Muscle layer of colon (tissue), 2 donors: Measurements from ENCODE around the gene MUC6.

Experiments used
- H3K27ac ChIP-seq: one replicate; pipeline ENCODE4 v1.7.0; 2013; ENCODE audit warnings: low read depth, mild to moderate bottlenecking, low read length, moderate library complexity
- H3K27me3 ChIP-seq, 2 donors: one replicate each; pipeline ENCODE4 v1.7.0; 2013; ENCODE audit warnings: low read length in 2 of 2, mild to moderate bottlenecking in 2 of 2; ENCODE audit not compliant: insufficient read depth in 2 of 2, control insufficient read depth in 1 of 2
- H3K36me3 ChIP-seq: one replicate; pipeline ENCODE4 v1.7.0; 2013; ENCODE audit warnings: mild to moderate bottlenecking, low read length; ENCODE audit not compliant: insufficient read depth
- H3K4me1 ChIP-seq: one replicate; pipeline ENCODE4 v1.7.0; 2013; ENCODE audit warnings: mild to moderate bottlenecking, low read length; ENCODE audit not compliant: insufficient read depth
- H3K4me3 ChIP-seq, 2 donors: one replicate each; pipeline ENCODE4 v1.7.0; 2013; ENCODE audit warnings: low read length in 2 of 2, low read depth in 1 of 2, mild to moderate bottlenecking in 1 of 2, moderate library complexity in 1 of 2
- H3K9ac ChIP-seq: one replicate; pipeline ENCODE4 v1.7.0; 2013; ENCODE audit warnings: low read length
- H3K9me3 ChIP-seq: one replicate; pipeline ENCODE4 v1.7.0; 2013; ENCODE audit warnings: mild to moderate bottlenecking, low read length
- donor health status: abdominal sarcoma.
- donor health status: Adenocarcinoma of cecum.

The MUC6 gene

DNA sequence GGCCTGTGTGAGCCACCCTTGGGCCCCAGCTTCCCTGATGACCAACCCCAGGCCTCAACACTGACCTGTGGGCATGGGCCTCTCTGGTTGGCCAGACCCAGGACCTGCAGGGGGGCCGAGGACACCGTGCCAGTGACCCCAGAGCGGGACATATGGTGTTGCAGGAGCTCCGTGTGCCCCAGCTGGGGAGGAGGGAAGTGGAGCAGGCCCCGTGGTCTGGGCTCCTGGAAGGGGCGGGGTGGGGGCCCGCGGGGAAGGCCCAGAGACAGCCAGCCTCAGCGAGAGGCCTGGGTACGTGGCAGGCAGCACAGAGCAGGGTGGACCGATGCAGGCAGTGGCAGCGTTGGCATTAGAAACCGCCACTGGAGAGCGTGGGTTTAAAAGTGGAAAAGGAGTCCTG, 22.2 kb downstream of the MUC6 start:
- no peaks in the 10 kb centered on the region for H3K4me1 ChIP-seq
- H3K36me3 ChIP-seq, result peaks cover 31% of the 10 kb centered on the region

GRCh38 chr11:1013631-1013935, 22.9 kb downstream of the MUC6 start:
- H3K36me3 ChIP-seq, result peaks cover 38% of the 10 kb centered on the region
- no peaks in the 10 kb centered on the region for H3K27me3 ChIP-seq
- no peak overlapping the region for H3K9ac ChIP-seq
- H3K27ac ChIP-seq, result no peak overlapping the region
- no peaks in the 10 kb centered on the region for H3K9me3 ChIP-seq
- H3K4me1 ChIP-seq, result no peaks in the 10 kb centered on the region
- H3K4me3 ChIP-seq, result no peak overlapping the region

More for the DNA sequence above, 22.2 kb downstream of the MUC6 start:
- H3K9ac ChIP-seq, result no peak overlapping the region
- H3K27ac ChIP-seq, result no peak overlapping the region
- H3K9me3 ChIP-seq, result no peaks in the 10 kb centered on the region
- no peaks in the 10 kb centered on the region for H3K27me3 ChIP-seq
- H3K4me3 ChIP-seq, result no peak overlapping the region

DNA sequence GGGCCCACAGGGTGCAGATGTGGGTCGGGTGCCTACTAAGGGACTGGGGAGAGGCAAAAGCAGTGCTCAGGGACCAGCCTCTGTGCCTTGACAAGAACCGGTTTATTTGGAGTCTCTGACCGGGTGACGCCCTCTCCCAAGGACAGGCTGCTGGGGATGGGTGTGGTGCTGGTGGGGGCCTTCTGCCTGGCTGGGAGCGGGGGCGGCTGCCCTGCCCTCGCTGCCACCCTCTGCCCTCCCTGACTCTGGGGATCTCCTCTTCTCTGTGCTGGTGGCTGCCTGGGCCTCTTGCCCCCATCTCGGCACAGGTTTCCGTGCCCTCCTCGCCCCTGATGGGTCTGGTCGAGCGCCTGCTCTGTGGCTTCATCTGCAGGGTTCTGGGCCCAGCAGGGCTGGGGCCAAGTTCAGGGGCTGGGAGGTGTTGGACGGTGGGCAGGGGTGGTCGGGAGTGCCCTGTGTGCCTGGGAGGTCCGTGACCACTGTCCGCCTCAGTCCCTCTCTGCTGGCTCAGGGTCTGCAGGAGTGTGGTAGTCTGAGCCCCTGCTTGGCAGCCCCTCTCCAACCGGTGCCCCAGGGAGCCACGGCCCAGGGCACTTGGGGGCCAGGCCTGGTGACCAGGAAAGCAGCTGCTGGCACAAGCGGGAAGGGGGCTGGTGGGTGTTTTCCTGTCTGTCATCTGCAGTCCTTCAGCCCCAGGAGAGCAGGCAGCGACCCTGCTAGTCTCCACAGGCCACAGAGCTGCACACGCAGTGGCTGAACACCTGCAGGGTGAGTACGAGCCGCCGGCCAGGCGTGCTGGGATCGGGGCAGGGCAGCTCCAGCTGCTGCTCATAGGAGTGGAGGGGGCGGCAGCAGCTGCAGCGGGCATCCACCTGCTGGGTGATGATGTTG, 23.5 kb downstream of the MUC6 start:
- no peak overlapping the region for H3K27ac ChIP-seq
- peaks cover 38% of the 10 kb centered on the region for H3K36me3 ChIP-seq
- no peaks in the 10 kb centered on the region for H3K4me1 ChIP-seq

DNA sequence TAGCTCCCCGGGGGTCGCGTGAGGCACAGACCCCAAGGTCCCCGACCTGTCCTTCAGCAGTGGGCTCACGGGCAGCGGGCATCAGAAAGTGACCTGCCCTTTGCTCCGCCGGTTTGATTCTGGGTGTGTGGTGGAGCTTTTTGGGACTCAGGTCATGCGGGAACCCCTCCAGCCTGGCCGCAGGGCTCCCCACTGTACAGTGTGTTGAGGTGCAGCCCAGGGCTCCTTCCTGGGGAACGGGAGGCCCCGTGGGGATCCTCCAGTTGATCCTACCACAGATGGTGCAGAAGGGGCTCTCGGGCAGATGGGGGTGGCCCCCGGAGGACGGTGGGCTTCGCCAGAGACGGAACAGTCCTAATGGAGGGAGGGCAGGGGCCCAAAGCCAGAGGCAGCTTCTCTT, 24.2 kb downstream of the MUC6 start:
- peaks cover 43% of the 10 kb centered on the region for H3K36me3 ChIP-seq
- H3K4me3 ChIP-seq, result no peak overlapping the region
- H3K27ac ChIP-seq, result no peak overlapping the region
- no peaks in the 10 kb centered on the region for H3K27me3 ChIP-seq
- H3K9ac ChIP-seq, result no peak overlapping the region
- no peaks in the 10 kb centered on the region for H3K4me1 ChIP-seq
- H3K9me3 ChIP-seq, result no peaks in the 10 kb centered on the region

More for the DNA sequence above, 23.5 kb downstream of the MUC6 start:
- Histone ChIP-seq H3K27me3 (no peaks in the 10 kb centered on the region), H3K9ac (no peak overlapping the region), H3K9me3 (no peaks in the 10 kb centered on the region), H3K4me3 (no peak overlapping the region)

GRCh38 chr11:1011320-1011698, 25.2 kb downstream of the MUC6 start:
- no peaks in the 10 kb centered on the region for H3K4me1 ChIP-seq

DNA sequence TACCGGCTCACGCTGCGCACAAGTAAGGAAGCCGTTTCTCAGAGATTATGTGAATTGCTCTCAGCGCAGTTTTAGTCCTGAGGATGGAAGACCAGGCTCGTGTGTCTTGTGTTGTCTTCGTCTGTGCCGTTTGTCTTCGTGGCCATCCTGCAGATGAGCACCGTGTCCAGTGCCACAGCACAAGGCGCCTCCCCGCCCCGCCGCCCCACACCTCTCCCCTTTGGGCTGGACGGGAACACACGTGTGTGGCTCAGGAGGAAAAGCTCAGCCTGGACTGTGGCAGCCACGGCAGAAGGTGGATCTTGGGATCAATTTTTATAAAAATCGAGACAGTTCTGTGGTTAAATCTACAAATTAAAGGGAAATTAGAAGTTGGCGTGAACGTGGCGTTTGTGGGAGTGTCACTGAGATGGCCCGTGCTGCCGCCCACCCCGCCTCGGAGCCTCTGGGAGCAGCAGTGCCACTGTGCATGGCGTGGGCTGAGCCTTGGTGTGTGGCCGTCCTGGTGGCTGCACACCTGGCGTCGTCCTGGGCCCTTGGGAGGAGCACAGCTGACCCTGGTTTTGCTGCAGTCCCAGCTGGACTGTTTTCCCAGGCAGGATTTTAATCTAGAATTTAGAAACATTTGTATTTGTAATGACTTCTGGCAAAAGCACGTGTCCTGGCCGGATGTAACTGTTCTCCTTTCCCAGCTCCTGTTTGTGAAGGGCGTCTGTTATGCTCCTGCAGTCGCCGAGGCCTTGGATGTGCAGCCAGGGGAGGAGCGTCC, 25.8 kb downstream of the MUC6 start:
- no peaks in the 10 kb centered on the region for H3K9me3 ChIP-seq
- no peak overlapping the region for H3K27ac ChIP-seq
- no peaks in the 10 kb centered on the region for H3K4me1 ChIP-seq
- H3K4me3 ChIP-seq, result no peak overlapping the region
- no peaks in the 10 kb centered on the region for H3K27me3 ChIP-seq
- H3K36me3 ChIP-seq, result peaks cover 43% of the 10 kb centered on the region
- no peak overlapping the region for H3K9ac ChIP-seq

More at GRCh38 chr11:1011320-1011698, 25.2 kb downstream of the MUC6 start:
- Histone ChIP-seq H3K27ac (no peak overlapping the region), H3K4me3 (no peak overlapping the region), H3K36me3 (peaks cover 43% of the 10 kb centered on the region), H3K27me3 (no peaks in the 10 kb centered on the region), H3K9me3 (no peaks in the 10 kb centered on the region), H3K9ac (no peak overlapping the region)

DNA sequence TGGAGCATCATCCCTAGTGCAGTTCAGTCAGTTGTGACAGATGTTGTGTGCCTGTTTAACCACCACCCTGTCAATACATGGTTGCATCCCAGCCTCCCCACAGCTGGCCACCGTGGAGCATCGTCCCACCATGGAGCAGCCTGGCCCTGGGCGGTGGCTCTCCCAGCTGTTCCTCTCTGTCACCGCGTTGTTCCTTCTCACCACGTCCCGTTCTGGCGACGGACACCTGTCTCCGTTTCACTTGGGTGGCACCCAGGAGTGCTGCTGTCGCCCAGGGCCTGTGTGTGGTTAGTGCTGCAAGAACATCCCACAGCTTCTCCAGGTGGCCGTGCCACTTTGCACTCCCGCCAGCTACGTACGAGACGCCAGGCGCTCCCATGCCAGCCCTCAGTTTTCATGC, 26.5 kb downstream of the MUC6 start:
- Histone ChIP-seq H3K4me1 (no peaks in the 10 kb centered on the region), H3K9ac (no peak overlapping the region), H3K27ac (no peak overlapping the region), H3K4me3 (no peak overlapping the region), H3K27me3 (no peaks in the 10 kb centered on the region), H3K9me3 (no peaks in the 10 kb centered on the region), H3K36me3 (peaks cover 43% of the 10 kb centered on the region)

- Histone ChIP-seq H3K4me1 (no peaks in the 10 kb centered on the region), H3K27me3 (no peaks in the 10 kb centered on the region), H3K36me3 (peaks cover 50% of the 10 kb centered on the region), H3K27ac (no peak overlapping the region), H3K9ac (no peak overlapping the region), H3K4me3 (no peak overlapping the region), H3K9me3 (no peaks in the 10 kb centered on the region)
Observed at GRCh38 chr11:1009371-1009770, 27.1 kb downstream of the MUC6 start.

GRCh38 chr11:1008803-1009145, 27.7 kb downstream of the MUC6 start:
- Histone ChIP-seq H3K4me3 (no peak overlapping the region), H3K36me3 (peaks cover 54% of the 10 kb centered on the region), H3K27ac (no peak overlapping the region), H3K4me1 (no peaks in the 10 kb centered on the region), H3K9me3 (no peaks in the 10 kb centered on the region), H3K27me3 (no peaks in the 10 kb centered on the region), H3K9ac (no peak overlapping the region)

DNA sequence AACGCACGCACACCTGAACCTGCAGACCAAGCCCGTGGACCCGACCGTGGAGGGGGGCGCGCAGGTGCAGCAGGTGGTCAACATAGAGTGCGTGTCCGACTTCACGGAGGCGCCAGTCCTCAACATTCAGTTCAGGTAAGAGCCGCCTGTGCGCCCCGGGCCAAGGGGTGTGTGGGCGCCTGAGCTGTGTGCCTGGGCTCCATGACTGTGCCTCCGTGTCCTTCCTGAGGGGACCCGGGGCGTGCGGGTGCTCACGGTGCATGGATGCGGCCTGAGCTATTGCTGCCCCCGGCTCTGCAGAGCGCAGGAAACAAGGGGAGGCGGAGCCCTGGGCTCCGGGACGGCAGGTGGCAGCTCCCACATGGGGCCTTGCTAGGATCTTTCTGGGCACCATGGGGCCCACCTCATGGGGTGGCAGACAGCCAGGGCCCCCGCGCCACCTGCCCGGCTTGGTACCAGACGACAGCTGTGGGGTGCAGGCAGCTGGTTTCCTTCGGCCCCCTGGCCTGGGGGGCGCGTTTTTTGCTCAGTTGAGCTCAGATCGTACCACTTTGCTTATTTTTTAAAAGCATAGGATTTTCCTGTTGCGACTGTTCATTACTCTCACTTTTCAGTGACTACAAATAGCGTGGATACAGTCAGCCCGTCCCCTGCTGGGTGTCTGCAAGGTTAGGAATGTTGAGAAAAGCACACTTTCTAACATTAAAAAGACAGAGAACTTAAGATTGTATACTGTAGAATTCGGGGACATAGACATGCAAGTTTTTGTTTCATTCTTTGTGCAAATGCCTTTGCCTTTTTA, 28.3 kb downstream of the MUC6 start:
- Histone ChIP-seq H3K4me3 (no peak overlapping the region), H3K27ac (no peak overlapping the region), H3K9me3 (no peaks in the 10 kb centered on the region), H3K36me3 (peaks cover 59% of the 10 kb centered on the region), H3K9ac (no peak overlapping the region), H3K27me3 (no peaks in the 10 kb centered on the region), H3K4me1 (no peaks in the 10 kb centered on the region)

DNA sequence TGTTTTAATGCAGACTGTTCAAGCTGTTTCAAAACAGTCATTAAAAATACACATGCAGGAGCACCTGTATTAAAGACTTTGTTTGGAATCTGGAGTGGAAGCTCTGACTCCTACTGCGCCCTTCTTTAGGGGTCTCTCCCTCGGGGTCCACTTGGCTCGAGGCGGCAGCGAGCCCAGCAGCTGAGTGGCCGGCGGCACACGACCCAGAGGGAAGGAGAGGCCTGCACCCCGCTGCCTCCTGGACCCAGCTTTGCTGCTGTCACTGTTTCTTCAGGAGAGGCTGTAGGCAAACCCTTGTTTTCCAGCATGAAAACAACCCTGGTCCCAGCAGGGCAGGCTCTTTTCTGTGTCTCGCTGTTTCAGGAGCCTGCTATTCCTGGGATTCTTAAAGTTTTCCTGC, 29.2 kb downstream of the MUC6 start:
- H3K36me3 ChIP-seq, result peaks cover 58% of the 10 kb centered on the region
- no peaks in the 10 kb centered on the region for H3K27me3 ChIP-seq
- H3K4me3 ChIP-seq, result no peak overlapping the region
- H3K9me3 ChIP-seq, result no peaks in the 10 kb centered on the region
- no peak overlapping the region for H3K9ac ChIP-seq
- H3K27ac ChIP-seq, result no peak overlapping the region
- H3K4me1 ChIP-seq, result no peaks in the 10 kb centered on the region
